ENCODE results near the gene RBSN.

DNA sequence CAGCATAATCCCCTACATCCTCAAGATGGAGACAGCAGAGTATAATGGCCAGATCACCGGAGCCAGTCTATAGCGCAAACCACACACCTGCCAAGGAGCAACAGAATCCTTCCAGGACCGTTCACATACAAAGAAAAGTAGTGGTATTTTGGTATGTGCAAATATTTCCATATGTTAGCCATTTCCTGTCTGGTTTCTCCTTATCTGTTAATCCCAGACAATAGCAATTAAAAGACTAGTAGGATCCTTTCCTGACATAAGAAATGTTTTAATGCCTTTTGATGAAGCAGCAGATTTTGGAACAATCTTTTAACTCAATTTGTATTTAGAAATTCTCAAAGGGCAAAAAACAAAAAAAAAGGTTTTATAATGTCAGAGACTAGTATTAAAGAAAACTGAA, 56.0 kb downstream of the RBSN start:
- TF ChIP-seq, protein P1, sequence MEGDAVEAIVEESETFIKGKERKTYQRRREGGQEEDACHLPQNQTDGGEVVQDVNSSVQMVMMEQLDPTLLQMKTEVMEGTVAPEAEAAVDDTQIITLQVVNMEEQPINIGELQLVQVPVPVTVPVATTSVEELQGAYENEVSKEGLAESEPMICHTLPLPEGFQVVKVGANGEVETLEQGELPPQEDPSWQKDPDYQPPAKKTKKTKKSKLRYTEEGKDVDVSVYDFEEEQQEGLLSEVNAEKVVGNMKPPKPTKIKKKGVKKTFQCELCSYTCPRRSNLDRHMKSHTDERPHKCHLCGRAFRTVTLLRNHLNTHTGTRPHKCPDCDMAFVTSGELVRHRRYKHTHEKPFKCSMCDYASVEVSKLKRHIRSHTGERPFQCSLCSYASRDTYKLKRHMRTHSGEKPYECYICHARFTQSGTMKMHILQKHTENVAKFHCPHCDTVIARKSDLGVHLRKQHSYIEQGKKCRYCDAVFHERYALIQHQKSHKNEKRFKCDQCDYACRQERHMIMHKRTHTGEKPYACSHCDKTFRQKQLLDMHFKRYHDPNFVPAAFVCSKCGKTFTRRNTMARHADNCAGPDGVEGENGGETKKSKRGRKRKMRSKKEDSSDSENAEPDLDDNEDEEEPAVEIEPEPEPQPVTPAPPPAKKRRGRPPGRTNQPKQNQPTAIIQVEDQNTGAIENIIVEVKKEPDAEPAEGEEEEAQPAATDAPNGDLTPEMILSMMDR (IDR thresholded peaks at IDR 0.05), result no peak
- TF ChIP-seq POLR2A (IDR thresholded peaks at IDR 0.05) (no peak), EP300 (IDR thresholded peaks at IDR 0.05) (no peak)

Measured in suprapubic skin (tissue), 3 donors.